ENCODE data around the gene USP36. TPM values are rescaled to one million over a fixed set of nuclear protein-coding genes. Genes with fewer than 3 reads are reported as not detected.

The USP36 gene
- total RNA-seq, 4 donors from 2014 or later: 26.6 to 44.0 (median 34.6) TPM

- Histone ChIP-seq H3K4me1 (peaks cover 0 to 69% (median 21%) of the 10 kb centered on the region in 3 donors), H3K4me3 (no peak overlapping the region), H3K36me3 (no peaks in the 10 kb centered on the region), H3K9me3 (no peaks in the 10 kb centered on the region), H3K27ac (peak overlapping the region in 3 of 4 donors; percentile 48 to 78 (median 66)), H3K27me3 (no peaks in the 10 kb centered on the region)
- TF ChIP-seq CTCF (IDR thresholded peaks at IDR 0.05) (no peak), POLR2A (IDR thresholded peaks at IDR 0.05) (no peak), EP300 (IDR thresholded peaks at IDR 0.05) (no peak), POLR2AphosphoS5 (IDR thresholded peaks at IDR 0.05) (no peak)
- WGBS, 2 donors (ENCODE audit: low coverage in 1 of 2): 80 to 100% methylated on average over 1 to 2 of the region's 2 CpGs
- no peak for ATAC-seq
These were observed 93.1 kb downstream of the USP36 start for GRCh38 chr17:78747488-78747887.

DNA sequence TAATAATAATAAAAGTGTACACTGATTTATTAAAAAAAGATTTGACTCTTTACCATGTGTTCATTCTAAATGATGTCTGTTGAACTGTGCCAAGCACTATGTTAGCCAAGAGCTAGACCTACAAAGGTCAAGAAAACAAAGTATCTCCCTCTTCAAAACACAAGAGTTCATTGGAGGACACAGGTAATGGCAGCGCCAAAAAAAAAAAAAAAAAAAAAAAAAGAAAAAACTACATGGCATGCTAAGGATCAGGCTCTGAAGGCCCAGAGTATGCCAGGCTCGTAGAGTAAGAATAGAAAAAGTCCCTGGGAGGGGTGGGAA is 93.7 kb downstream of the USP36 start:
- ATAC-seq: no peak
- Histone ChIP-seq H3K4me1 (peaks cover 0 to 72% (median 21%) of the 10 kb centered on the region in 3 donors), H3K36me3 (no peaks in the 10 kb centered on the region), H3K9me3 (no peaks in the 10 kb centered on the region), H3K4me3 (no peak overlapping the region), H3K27me3 (no peaks in the 10 kb centered on the region), H3K27ac (peak overlapping the region in 3 of 4 donors; percentile 59 to 78 (median 66))
- TF ChIP-seq POLR2AphosphoS5 (IDR thresholded peaks at IDR 0.05) (no peak), EP300 (IDR thresholded peaks at IDR 0.05) (no peak), CTCF (IDR thresholded peaks at IDR 0.05) (no peak), POLR2A (IDR thresholded peaks at IDR 0.05) (no peak)
- WGBS, 2 donors (ENCODE audit: low coverage in 1 of 2): 14 to 16% methylated on average over 1 to 2 of the region's 2 CpGs

DNA sequence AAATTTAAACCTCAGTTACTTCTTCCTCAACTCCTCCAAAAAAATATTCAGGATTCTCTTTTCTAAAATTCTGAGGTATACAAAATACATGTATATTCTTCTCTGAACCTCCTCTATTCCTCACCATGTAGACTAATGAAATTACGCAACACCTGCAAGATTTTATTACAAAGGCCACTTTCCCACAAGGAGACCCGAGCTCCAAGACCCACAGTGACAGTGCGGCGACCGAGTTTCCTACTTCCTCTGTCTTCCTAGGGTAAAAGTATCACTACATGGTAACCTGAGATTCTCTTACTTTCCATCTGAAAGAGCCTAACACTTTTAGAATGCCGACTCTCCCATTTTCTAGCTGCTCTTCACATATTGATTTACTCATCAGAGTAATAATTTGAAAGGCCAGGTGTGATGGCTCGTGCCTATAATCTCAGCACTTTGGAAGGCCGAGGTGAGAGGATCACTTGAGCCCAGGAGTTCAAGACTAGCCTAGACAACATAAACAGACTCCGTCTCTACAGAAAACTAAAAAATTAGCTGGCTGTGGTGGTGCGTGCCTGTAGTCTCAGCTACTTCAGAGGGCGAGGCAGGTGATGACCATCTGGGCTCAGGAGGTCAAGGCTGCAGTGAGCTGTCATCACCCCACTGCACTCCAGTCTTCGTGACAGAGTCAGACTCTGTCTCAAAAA is 94.2 kb downstream of the USP36 start:
- TF ChIP-seq POLR2A (IDR thresholded peaks at IDR 0.05) (no peak), EP300 (IDR thresholded peaks at IDR 0.05) (no peak), POLR2AphosphoS5 (IDR thresholded peaks at IDR 0.05) (no peak), CTCF (IDR thresholded peaks at IDR 0.05) (no peak)
- Histone ChIP-seq H3K9me3 (no peaks in the 10 kb centered on the region), H3K4me3 (no peak overlapping the region), H3K27me3 (no peaks in the 10 kb centered on the region), H3K4me1 (peaks cover 0 to 72% (median 21%) of the 10 kb centered on the region in 3 donors), H3K27ac (peak overlapping the region in 3 of 4 donors; percentile 46 to 59 (median 47)), H3K36me3 (no peaks in the 10 kb centered on the region)
- 70% methylated on average over 10 of the region's 12 CpGs for WGBS, 2 donors (ENCODE audit: low coverage in 1 of 2)
- ATAC-seq: no peak

Other genes starting within 250 kb of the USP36 start
- 10 to 100 TPM; 26.9 to 38.0 (median 31.0) TPM for gene CYTH1, start 58.5 kb downstream of the USP36 start, total RNA-seq
- 1 to 10 TPM; 1.6 to 9.0 (median 3.8) TPM for gene CEP295NL, start 62.4 kb upstream of the USP36 start, total RNA-seq
- 100 to 1,000 TPM; 172 to 315 (median 211) TPM for gene TIMP2, start 84.6 kb upstream of the USP36 start, total RNA-seq
- 100 to 1,000 TPM; 101 to 260 (median 166) TPM for gene LGALS3BP, start 139.1 kb upstream of the USP36 start, total RNA-seq
- gene CANT1, start 168.9 kb upstream of the USP36 start, total RNA-seq: 10 to 100 TPM; 11.2 to 30.1 (median 21.6) TPM
- gene C1QTNF1, start 183.4 kb upstream of the USP36 start, total RNA-seq: 10 to 100 TPM; 50.8 to 76.5 (median 72.3) TPM
- gene ENGASE, start 234.0 kb upstream of the USP36 start, total RNA-seq: 10 to 100 TPM in 3 of 4 donors, 1 to 10 TPM in 1; 8.3 to 46.5 (median 16.2) TPM